Sigmoid colon (tissue), 7 donors: Measurements from ENCODE around the gene ZBED4. TPM values are rescaled to one million over a fixed set of nuclear protein-coding genes. Genes with fewer than 3 reads are reported as not detected.

Experiments used
- DNase-seq: peaks from one replicate; pipeline ENCODE4 v3.0.0-alpha.2; 2019
- H3K27ac ChIP-seq, 4 donors: fragments of 200-600 bp; sonication (generic); one replicate each; pipeline ENCODE4 v1.5.1; 2016 to 2019; ENCODE audit warnings: mild to moderate bottlenecking in 1 of 4
- H3K27me3 ChIP-seq, 3 donors: fragments of 200-600 bp; sonication (generic); one replicate each; pipeline ENCODE4 v1.5.1; 2019; ENCODE audit warnings: mild to moderate bottlenecking in 1 of 3
- H3K36me3 ChIP-seq, 4 donors: fragments of 200-600 bp; sonication (generic); one replicate each; pipeline ENCODE4 v1.5.1; 2016 to 2019
- H3K4me1 ChIP-seq, 4 donors: fragments of 200-600 bp; sonication (generic); one replicate each; pipeline ENCODE4 v1.5.1; 2017 to 2019
- H3K4me3 ChIP-seq, 4 donors: fragments of 200-600 bp; sonication (generic); one replicate each; pipeline ENCODE4 v1.5.1; 2017 to 2019; ENCODE audit warnings: mild to moderate bottlenecking in 2 of 4, moderate library complexity in 1 of 4
- H3K9me3 ChIP-seq, 4 donors: fragments of 200-600 bp in 3 of 4; sonication (generic) in 3 of 4; one replicate each; pipeline versions ENCODE4 v1.5.1 to v1.6.1; 2013 to 2019
- EP300 ChIP-seq, 4 donors: sonication (generic); formaldehyde crosslinking; IDR thresholded peaks; one replicate each; pipeline ENCODE4 v1.6.1; 2017; ENCODE audit warnings: antibody characterized with exemption in 4 of 4
- POLR2A ChIP-seq, 2 donors: fragments of 450-650 bp; IDR thresholded peaks; one replicate each; pipeline ENCODE4 v1.6.1; 2016; ENCODE audit warnings: antibody characterized with exemption in 2 of 2, mild to moderate bottlenecking in 2 of 2, moderate library complexity in 2 of 2
- POLR2AphosphoS5 ChIP-seq, 4 donors: sonication (generic); formaldehyde crosslinking; IDR thresholded peaks; one replicate each; pipeline ENCODE4 v1.6.1; 2017; ENCODE audit warnings: antibody characterized with exemption in 4 of 4
- WGBS, 2 donors: extraction: QIAGEN DNeasy Blood & Tissue Kit; methylation state at CpG; one replicate each; pipeline ENCODE4 v1.1.7; 2013; 5-methylcytosine and 5-hydroxymethylcytosine counted together
- intact Hi-C: fragments of 100-400 bp; cut with DNase I; formaldehyde crosslinking; loops from one replicate; pipeline ENCODE4 v1.15.1; 2023
- polyA plus RNA-seq, 3 donors: library from polyadenylated mRNA; stranded (reverse); fragments of 200-250 nt; gene quantifications; one replicate each; pipeline ENCODE4 v1.2.3, GENCODE V29; 2013
- total RNA-seq, 4 donors: library from RNA; depleted of rRNA; stranded (reverse); fragments of >200 nt; gene quantifications; one replicate each; pipeline ENCODE4 v1.1.0, GENCODE V29; 2016
- TF ChIP-seq, protein P1 (sequence below), 4 experiments: fragments of 450-650 bp in 3 of 4; fragments of 200-600 bp in 1 of 4; IDR thresholded peaks; one replicate each; pipeline ENCODE4 v1.5.1; 2016 to 2019; ENCODE audit warnings: antibody characterized with exemption in 4 of 4, mild to moderate bottlenecking in 3 of 4, moderate library complexity in 2 of 4
- donor health status: healthy with polysubstance abuse.
- donor health status: Bipolar disorder and iron deficiency.
- donor health status: healthy.

ZBED4 gene
- total and polyA plus RNA-seq, 7 donors, result 2.4 to 10.5 (median 4.6) TPM

DNA sequence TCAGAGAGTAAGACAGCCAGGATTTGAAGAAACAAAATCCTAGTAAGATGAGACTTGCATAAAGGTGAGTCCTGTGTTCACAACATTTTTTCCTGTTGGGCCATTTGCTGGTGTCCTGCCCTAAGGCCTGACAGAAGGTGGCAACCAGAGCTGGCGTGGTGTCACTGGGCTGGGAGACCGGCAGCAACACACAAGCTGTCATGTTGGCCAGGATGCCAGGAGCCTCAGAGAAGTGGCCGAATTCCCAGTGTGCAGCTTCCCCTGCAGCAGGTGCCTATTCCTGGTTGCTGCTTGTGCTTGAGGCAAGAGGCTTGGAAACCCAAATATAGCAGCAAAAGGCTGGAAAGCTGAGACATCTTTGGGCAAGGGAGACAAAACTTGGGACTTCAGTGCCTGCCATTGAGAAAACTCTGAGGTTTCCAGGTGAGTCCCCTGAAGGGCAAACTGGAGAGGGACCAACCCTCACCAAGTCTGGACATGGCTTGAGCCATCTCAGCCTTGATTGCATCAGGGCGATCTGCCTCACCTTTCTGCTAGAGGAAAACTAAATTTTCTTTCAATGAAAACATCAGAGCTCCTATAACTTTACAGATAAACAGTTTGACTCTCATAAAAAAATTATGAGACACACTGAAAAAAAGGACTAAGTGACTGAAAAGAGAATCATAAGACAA is 38.7 kb downstream of the ZBED4 start:
- intact Hi-C loops, result no loop called here
- TF ChIP-seq EP300 (IDR thresholded peaks at IDR 0.05) (no peak), POLR2AphosphoS5 (IDR thresholded peaks at IDR 0.05) (no peak), POLR2A (IDR thresholded peaks at IDR 0.05) (no peak)
- TF ChIP-seq, protein P1, sequence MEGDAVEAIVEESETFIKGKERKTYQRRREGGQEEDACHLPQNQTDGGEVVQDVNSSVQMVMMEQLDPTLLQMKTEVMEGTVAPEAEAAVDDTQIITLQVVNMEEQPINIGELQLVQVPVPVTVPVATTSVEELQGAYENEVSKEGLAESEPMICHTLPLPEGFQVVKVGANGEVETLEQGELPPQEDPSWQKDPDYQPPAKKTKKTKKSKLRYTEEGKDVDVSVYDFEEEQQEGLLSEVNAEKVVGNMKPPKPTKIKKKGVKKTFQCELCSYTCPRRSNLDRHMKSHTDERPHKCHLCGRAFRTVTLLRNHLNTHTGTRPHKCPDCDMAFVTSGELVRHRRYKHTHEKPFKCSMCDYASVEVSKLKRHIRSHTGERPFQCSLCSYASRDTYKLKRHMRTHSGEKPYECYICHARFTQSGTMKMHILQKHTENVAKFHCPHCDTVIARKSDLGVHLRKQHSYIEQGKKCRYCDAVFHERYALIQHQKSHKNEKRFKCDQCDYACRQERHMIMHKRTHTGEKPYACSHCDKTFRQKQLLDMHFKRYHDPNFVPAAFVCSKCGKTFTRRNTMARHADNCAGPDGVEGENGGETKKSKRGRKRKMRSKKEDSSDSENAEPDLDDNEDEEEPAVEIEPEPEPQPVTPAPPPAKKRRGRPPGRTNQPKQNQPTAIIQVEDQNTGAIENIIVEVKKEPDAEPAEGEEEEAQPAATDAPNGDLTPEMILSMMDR (IDR thresholded peaks at IDR 0.05), result no peak
- peaks cover 0 to 13% (median 0%) of the 10 kb centered on the region in 4 donors for H3K36me3 ChIP-seq
- no peak overlapping the region for H3K27ac ChIP-seq
- H3K4me3 ChIP-seq, result no peak overlapping the region
- WGBS, 2 donors, result 96 to 97% methylated on average over 4 of the region's 4 CpGs
- DNase-seq, result no peak
- H3K4me1 ChIP-seq, result no peaks in the 10 kb centered on the region
- H3K27me3 ChIP-seq, result no peaks in the 10 kb centered on the region
- H3K9me3 ChIP-seq, result no peaks in the 10 kb centered on the region

DNA sequence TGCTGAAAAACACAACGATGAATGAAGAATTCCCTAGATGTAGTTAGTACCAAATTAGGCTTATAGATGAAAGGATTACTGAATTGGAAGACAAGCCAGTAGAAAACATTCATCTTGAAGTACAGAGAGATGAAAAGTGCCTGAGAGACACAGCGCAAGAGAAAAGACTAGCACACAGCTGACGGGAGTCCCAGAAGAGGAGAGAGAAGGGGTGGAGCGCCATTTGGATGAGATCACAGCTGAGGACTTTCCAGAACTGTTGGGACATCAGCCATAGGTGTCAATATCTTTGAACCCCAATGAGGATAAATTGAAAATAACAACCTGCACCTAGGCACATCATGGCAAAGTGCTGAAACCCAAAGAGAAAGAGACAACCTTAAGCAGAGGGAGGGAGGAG is 39.4 kb downstream of the ZBED4 start:
- WGBS, 2 donors, result 96 to 98% methylated on average over 4 of the region's 4 CpGs
- no peaks in the 10 kb centered on the region for H3K27me3 ChIP-seq
- no peak overlapping the region for H3K27ac ChIP-seq
- H3K9me3 ChIP-seq, result no peaks in the 10 kb centered on the region
- no peak for DNase-seq
- H3K36me3 ChIP-seq, result peaks cover 0 to 11% (median 0%) of the 10 kb centered on the region in 4 donors
- TF ChIP-seq EP300 (IDR thresholded peaks at IDR 0.05) (no peak), POLR2AphosphoS5 (IDR thresholded peaks at IDR 0.05) (no peak), POLR2A (IDR thresholded peaks at IDR 0.05) (no peak)
- TF ChIP-seq, protein P1 (IDR thresholded peaks at IDR 0.05), result no peak
- no peaks in the 10 kb centered on the region for H3K4me1 ChIP-seq
- intact Hi-C loops, result no loop called here
- H3K4me3 ChIP-seq, result no peak overlapping the region

DNA sequence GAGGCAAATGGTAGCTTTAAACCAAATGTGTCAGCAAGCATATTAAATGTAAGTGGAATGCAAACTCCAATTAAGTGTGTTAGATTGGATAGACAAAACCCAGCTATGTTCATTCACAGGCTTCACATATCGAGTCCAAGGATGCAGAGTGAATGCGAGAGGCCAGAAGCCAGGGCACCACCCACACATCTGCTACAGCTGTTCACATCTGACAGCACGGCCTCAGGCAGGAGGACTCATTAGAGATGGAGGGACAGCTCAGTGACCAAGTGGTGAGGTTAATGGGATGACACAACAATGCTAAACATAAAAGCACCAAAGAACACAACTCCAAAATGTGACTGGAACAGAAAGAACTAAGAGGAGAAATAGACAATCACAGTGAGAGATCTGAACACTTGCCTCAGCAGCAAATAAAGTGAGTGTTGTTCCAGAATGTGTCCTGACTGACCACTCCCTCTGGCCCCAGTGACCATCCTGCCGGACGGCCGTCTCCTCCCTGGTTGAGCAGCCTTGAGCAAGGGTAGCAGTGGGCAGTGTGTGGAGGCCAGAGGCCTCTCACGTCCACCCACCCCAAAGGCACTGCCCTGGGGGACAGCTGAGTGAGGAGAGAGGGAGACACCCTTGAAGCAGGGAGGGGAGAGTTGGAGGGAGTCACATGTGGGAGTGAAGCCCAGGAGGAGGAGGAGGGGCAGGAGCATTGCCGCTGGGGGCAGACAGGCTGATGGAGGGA is 40.8 kb downstream of the ZBED4 start:
- DNase-seq, result no peak
- intact Hi-C loops, result no loop called here
- 92 to 94% methylated on average over 8 of the region's 8 CpGs for WGBS, 2 donors

DNA sequence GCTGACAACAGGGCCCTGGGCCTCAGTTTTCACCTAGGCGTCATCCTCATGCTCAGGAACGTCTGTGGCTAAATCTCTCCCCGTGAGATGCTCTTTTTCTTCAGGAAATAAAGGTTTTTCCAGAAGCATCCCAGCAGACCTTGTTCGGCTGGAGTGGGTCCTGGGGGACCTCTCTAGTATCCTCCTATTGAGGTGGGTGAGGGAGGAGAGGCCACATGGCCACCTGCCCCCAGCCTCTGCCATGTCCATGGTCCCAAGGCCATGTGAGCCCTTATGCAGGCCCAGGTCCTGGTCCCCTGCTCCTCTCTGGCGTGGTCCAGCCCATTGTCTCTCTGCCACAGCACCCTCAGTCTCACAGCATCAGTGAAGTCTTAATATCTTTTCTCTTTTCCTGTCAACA is 42.6 kb downstream of the ZBED4 start:
- TF ChIP-seq POLR2AphosphoS5 (IDR thresholded peaks at IDR 0.05), result no peak
- TF ChIP-seq, protein P1 (IDR thresholded peaks at IDR 0.05), result no peak
- TF ChIP-seq POLR2A (IDR thresholded peaks at IDR 0.05), result no peak
- no peak for TF ChIP-seq EP300 (IDR thresholded peaks at IDR 0.05)
- Histone ChIP-seq H3K4me3 (no peak overlapping the region), H3K36me3 (peaks cover 0 to 15% (median under 1%) of the 10 kb centered on the region in 4 donors), H3K27ac (no peak overlapping the region), H3K27me3 (no peaks in the 10 kb centered on the region), H3K9me3 (no peaks in the 10 kb centered on the region), H3K4me1 (no peaks in the 10 kb centered on the region)
- WGBS, 2 donors, result 94 to 96% methylated on average over 5 of the region's 5 CpGs
- no peak for DNase-seq
- intact Hi-C loops, result no loop called here

More for the DNA sequence above, 40.8 kb downstream of the ZBED4 start:
- Histone ChIP-seq H3K4me3 (no peak overlapping the region), H3K27ac (no peak overlapping the region), H3K27me3 (no peaks in the 10 kb centered on the region), H3K4me1 (no peaks in the 10 kb centered on the region), H3K36me3 (peaks cover 0 to 4% (median 0%) of the 10 kb centered on the region in 4 donors), H3K9me3 (no peaks in the 10 kb centered on the region)
- no peak for TF ChIP-seq POLR2AphosphoS5 (IDR thresholded peaks at IDR 0.05)
- TF ChIP-seq, protein P1 (IDR thresholded peaks at IDR 0.05), result no peak
- TF ChIP-seq EP300 (IDR thresholded peaks at IDR 0.05), result no peak
- TF ChIP-seq POLR2A (IDR thresholded peaks at IDR 0.05), result no peak
